Testis (tissue), 2 donors: Measurements from ENCODE around the gene LNX2.

Experiments used
- CTCF ChIP-seq, 3 experiments: fragments of 450-650 bp in 2 of 3; fragments of 200-600 bp in 1 of 3; sonication (generic) in 1 of 3; IDR thresholded peaks; one replicate each; pipeline ENCODE4 v1.5.1; 2016 to 2019; ENCODE audit warnings: antibody characterized with exemption in 3 of 3, mild to moderate bottlenecking in 2 of 3, moderate library complexity in 1 of 3
- POLR2A ChIP-seq: fragments of 450-650 bp; IDR thresholded peaks from one replicate; pipeline ENCODE4 v1.6.1; 2017; ENCODE audit warnings: antibody characterized with exemption, mild to moderate bottlenecking, moderate library complexity

GRCh38 chr13:27641711-27642502 lies 21.6 kb upstream of the LNX2 start:
- TF ChIP-seq POLR2A (no peak), CTCF (IDR thresholded peaks at IDR 0.05) (no peak)
